GOT3 (cell line): ENCODE data around the gene RAD51B.

ENCODE experiments used
- DNase-seq: peaks from one replicate; lab custom pipeline; 2025; ENCODE audit warnings: mixed read lengths; lab: John Stamatoyannopoulos, UW

The RAD51B gene

DNA sequence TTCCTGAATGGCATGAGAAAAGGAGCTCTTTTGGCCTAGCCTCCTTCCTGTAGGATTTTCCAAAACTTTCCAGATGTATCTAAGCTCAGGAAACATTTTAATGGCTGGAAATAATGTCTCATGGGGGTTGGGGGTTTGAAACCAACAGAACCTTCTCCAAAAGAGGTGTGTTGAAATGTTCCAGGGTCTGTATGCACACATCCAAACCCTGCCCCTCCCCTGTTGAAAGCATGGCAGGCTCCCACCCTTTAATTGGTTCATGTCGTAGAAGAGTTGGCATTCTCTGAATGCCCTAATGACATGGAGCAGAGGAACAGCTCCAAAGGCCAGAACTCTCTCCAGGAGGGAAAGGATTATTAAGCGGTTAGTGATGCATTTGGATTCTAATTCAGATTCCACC, 620.1 kb downstream of the RAD51B start:
- no peak for DNase-seq

- no peak for DNase-seq
Observed at GRCh38 chr14:68440820-68441219, 621.2 kb downstream of the RAD51B start.

DNA sequence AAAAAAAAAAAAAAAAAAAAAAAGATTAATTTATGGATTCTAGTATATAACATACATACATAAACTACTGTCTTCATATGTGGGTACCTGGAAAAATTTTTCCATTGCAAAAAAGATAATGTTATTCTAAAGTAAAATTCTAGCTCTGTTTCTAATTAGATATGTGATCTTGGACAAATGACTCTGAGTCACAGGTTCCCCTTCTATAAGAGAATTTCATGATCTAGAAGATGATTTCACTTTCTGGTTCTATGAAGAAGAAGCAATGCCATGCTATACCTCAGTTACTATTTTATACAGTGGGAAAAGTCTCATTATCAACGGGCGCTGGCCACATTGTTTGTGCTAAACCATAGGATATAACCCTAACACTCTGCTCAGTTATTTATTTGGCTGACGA, 622.0 kb downstream of the RAD51B start:
- no peak for DNase-seq

DNA sequence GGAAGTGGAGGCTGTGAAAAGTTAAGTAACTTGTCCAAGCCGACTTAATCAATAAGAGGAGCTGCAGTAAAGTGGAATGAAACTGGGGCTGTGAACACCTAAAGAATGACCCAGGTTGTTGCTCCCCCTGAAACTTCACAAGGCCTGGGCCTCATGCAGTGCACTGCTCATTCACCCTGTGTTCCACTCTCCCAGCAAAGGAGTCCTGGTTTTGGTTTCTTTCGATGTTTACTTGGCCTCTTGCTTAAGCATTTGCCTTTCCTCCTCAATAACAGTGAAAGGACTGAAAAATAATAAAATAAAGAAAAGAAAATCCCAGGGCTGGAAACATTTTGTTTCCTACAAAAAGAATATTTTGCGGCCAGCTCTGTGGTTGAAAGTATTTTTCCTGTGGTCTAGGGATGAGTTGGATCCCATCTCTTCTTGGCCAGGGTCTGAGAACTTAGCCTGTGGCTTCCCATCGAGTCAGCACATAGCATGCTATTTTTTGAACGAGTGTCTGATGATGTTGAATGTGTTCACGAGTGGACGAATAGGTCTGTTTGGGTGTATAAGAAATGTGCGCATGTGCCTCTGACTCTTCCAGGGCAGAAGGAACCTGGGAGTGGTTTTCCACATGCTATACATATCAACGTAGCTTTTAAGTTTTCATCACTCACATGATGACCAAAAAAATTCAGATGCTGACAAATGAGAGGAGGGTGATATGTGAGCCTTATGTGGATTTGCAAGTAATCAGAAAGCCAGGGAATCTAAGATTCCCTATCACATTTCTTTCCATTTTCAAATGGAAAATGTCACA, 623.5 kb downstream of the RAD51B start:
- no peak for DNase-seq

- no peak for DNase-seq
Observed at GRCh38 chr14:68444449-68445168, 625.0 kb downstream of the RAD51B start.

DNA sequence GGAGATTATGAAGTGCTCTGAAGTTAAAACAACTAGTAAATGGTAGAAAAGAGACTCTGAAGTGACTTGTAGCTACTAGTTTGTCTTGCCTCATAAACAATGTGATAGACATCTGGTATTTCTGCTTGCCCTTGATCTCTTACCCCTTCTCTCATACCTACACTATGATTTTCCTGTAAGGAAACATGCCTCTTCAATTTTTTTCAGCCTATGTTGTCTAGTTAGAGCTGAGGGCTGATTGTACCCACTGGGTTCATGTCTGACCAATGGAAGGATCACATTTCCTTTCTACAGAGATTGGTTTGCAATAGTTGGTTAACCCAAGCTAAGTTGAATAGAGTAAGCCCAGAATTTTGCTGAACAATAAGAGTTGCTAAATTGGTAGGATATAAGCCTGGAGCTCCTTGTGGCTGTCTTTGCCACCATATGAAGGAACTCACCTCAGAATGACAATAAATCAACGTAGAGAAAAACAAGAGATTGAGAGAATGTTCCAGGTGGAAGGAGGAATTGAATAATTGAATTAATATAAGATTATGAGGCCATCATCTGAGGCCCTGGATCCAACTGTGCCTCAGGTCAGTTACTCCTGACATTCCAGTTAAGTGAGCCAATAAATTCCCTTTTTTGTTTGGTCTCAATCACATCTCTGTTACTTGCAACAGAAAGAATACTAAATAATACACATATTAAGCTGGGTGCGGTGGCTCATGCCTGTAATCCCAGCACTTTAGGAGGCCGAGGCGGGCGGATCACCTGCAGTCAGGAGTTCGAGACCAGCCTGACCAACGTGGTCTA, 626.9 kb downstream of the RAD51B start:
- DNase-seq = no peak

DNA sequence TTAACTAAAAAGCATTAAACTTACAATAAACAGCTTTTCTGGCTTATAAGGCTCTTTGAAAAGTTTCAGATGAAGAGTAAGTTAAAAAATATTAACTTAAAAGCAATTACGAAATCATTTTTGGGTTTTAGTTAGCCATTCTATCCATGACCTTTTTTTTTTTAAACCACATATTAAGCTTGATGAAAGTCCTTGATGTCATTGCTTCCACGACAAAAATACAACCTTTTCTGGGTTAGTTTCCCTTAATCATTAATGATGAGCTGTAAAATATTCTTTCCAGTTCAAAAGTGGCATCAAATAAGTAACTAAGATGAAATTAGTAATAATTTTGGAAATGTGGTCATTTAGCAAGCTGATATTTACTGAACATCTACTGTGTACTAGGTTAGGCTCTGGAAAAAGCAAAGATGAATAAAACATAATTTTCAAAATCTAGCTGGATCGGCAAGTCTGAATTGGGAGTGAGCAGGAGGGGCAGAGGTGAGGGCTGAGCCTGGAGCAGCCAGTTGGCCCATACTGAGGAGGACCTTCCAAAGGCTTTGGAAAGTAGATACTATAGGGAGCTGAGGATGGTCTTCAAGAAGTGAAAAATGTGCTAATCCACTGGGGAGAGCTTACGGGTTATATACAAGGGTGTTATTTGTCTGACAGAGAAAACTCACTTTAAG, 628.1 kb downstream of the RAD51B start:
- DNase-seq = no peak

DNA sequence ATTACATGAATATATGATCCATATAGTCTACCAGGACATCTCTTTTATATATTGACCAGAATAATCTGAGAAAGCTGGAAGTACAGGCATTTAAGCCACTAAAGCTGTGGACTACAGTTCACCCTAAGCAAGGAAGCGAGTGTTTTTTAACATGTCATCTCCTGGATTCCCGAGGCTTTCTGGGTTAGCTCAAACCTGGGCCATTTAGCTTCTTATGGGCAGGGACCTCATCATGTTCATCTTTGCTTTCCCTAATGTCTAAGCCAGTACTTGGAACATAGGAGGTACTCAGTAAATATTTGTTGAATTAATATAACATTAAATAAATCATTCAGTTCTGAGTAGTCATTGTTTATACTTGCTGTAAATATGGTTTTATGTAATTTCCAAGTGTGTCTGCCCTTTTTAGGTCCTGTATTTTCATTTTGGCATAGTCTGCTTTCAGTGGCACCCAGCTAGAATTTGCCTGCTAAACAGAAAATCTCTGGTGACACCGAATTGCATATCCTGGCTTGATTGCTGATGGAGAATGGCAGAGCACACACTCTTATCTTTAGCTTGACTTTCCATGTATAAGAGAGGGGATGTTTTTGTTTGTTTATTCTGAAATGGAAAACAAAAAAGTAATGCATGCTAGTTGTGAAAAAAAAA, 628.8 kb downstream of the RAD51B start:
- DNase-seq = no peak

DNA sequence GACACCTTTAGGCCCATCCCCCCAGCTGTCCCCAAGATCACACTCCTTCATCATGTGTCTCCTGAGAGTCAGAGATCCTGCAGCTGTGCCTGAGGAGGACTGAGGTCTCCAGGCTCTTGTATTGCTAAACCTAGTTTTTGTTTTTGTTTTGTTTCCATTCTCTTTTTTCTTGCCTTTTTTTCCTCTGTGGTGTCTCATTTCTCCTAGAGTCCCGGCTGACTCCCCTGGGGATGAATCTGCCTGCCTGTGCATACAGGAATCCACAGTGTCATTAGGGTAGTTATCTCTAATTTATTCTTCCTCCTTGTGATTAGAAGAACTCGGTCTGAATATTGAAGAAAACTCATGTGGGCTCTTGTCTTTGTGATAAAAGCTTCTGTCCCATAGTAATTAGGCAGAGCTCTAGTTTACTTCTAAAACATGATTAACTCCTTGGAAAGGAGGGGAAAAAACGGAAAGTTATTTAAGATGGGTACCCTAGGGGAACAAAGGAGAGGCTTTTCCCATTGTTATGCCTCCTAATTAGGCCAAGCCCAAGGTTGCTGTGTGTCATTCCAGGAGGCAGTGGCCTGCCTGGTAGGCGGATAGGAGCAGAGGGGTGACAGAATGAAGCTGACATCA, 630.1 kb downstream of the RAD51B start:
- no peak for DNase-seq

DNA sequence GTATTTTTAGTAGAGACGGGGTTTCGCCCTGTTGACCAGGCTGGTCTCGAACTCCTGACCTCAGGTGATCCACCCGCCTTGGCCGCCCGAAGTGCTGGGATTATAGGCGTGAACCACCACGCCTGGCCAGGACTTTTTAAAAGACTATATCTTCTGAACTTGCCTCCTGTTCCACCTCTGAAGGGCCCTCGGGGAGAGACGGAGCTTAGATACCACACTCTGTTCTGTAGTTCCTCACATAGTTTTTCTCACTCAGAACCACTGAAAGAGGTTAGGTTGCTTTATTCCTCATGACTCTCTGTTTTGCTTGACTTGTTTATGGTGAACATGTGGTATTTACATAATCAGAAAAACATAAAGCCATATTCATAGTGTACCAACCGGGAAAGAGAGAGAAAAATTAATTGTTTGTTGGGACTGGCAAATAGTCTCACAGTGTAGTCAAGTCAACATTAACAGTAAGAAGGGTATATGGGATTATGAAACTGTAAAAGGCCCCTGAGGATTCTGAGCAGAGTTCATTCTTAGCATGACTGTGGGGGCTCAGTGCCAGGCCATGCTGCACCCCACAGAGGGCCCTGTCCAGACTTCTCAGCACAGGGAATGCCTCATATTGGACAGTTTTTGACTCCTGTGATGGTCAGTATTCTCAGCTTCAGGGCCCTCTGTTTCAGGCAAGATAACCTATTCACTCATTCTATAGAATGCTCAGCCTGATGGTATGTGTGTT, 631.0 kb downstream of the RAD51B start:
- DNase-seq = no peak

DNA sequence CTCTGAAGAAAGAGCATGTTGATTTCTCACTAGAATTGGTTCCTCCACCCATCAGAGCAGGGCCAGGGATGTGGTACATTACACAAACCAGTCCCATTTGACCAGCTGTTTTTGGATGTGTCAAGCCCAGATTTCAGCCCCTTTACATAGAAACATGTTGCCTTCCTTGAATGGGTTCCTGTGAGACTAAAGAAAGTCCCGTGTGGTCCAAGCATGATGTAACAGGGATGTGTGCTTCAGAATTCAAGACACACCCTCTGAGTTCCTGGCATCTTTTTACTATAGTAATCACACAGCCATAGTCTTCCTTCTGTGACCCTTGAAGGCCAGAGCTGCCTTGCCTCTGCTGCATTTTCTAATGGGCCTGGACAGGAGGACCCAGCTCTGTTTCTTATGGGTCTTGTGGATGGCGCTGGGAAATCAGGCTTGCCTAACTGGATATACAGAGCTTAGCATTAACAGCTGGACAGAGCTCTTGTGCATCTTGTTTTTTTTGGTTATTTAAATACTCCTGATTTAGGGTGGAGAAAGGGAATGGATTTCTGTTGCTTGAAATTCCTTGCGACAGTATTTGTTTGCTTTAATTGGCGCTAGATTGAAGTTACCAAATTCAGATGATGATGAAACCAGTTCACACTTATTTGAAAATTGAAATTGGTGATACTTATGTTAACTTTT, 632.3 kb downstream of the RAD51B start:
- DNase-seq = no peak

DNA sequence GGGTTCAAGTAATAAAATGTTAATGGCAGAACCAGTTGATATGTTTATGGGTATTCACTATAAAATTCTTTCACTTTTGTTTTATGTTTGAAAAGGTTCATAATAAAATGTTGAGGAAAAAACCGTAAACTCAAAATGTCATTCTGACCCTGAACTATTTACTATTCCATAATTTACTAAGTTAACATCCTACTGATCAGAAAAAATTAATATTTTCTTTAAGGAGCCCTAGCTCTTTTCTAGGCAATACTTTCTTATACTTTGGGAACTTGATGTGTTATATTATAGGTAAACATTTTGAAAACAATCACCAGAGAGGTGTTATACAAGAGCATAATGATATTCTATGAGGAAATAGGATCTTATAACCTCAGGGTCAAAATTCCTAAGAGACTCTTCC, 638.7 kb downstream of the RAD51B start:
- no peak for DNase-seq

GRCh38 chr14:68458840-68459469, 639.4 kb downstream of the RAD51B start:
- DNase-seq = no peak

DNA sequence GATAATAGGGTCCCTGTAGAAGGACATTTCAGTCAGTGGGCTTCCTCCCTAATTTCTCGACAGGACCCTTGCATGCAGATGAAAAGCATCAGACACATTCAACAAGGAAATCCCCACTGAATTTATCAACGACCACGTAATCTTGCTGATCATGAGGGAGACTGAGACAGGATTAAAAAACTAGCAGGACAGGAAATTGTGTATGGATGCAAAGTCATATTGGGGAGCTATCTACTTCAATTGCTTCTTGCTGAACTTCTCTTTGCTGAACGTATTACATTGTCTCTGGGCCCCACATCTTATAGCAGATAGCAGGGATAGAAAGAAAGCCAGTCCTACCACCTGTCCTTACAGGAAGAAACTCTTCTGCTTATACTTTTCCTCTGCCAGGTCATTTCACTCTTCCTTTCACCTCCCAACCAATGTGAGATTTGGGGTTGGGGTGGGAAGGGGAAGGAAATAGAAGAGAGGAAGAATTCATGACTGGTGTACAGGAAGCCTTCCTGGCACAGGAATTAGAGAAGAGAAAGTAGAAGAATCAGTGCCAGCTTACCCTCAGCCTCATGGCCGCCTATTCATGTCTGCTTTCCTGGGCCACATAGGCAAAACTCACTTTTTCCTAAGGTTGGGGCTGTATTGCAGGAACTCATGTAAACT, 640.0 kb downstream of the RAD51B start:
- no peak for DNase-seq

DNA sequence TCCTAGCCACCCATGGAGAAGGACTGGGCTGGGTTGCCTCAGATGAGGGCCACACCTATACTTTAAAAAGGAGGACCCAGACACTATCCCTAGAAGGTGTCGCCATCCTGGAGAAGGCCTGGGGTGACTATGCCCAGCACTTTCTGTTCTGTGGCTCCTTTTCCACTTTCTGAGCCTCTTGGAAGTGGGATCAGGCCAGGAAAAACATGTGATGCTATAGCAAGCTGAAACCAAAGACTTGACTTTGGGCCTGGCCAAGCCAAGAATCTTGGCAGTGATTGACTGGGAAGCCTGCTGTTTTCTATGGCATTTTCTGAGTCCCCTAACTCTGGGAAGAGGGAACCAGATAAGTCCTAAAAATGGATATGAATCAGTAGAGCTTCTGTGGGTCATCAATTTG, 641.0 kb downstream of the RAD51B start:
- no peak for DNase-seq

- no peak for DNase-seq
Observed at GRCh38 chr14:68461086-68461485, 641.5 kb downstream of the RAD51B start.

DNA sequence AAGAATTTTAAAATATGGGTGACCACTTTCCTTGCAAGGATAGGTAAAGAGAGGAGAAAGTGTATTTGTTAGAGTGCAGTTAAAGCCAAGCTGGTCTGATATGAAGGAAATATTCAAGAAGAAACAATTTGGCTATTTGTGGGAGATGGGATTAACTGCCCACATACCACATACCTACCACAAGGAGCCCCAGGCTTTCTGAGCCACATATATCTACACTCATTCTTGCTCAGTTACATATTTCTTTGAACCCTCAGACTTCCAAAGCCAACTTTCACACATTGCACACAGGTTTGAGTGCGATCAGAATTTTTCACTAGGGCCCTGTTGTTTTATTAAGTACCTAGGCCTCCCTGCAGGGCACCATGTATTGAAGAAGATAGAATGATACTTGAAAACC, 643.1 kb downstream of the RAD51B start:
- DNase-seq = no peak

DNA sequence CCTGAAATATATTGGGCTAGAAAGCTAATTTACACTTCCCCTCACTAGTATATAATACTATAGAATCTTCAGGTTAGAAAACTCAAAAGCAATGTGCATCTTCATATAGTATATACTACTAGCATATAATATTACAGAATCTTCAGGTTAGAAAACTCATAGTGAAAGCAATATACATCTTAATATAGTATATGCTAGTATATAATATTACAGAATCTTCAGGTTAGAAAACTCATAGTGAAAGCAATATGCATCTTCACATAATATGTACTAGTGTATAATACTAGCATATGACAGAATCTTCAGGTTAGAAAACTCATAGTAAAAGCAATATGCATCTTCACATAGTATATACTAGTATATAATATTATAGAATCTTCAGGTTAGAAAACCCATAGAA, 643.7 kb downstream of the RAD51B start:
- DNase-seq = no peak
